Esophagus muscularis mucosa (tissue), 4 donors: ENCODE results near the gene PTS. TPM values are rescaled to one million over a fixed set of nuclear protein-coding genes. Genes with fewer than 3 reads are reported as not detected.
"Not testable (repeated sequence)": the region's sequence is repeated elsewhere in the genome, so short reads cannot be mapped to it uniquely, and the experiment has no call there.

Source experiments
- DNase-seq: peaks from one replicate; pipeline ENCODE4 v3.0.0-alpha.2; 2017; ENCODE audit errors: extremely low spot score
- H3K27ac ChIP-seq, 4 donors: fragments of 200-600 bp; sonication (generic); replicated peaks in 1 of 4; 1 replicate in 3 of 4; 2 replicates in 1 of 4; pipeline ENCODE4 v1.5.1; 2016 to 2019; ENCODE audit warnings: mild to moderate bottlenecking in 1 of 4
- H3K27me3 ChIP-seq, 4 donors: fragments of 200-600 bp; sonication (generic); one replicate each; pipeline versions ENCODE4 v1.5.1 to v1.6.0; 2016 to 2019
- H3K36me3 ChIP-seq, 4 donors: fragments of 200-600 bp; sonication (generic); one replicate each; pipeline ENCODE4 v1.5.1; 2016 to 2019
- H3K4me1 ChIP-seq, 4 donors: fragments of 200-600 bp; sonication (generic); one replicate each; pipeline ENCODE4 v1.5.1; 2016 to 2019
- H3K4me3 ChIP-seq, 4 donors: fragments of 200-600 bp; sonication (generic); 1 replicate in 2 of 4; 2 replicates in 2 of 4; pipeline ENCODE4 v1.5.1; 2016 to 2019; ENCODE audit warnings: mild to moderate bottlenecking in 4 of 4, moderate library complexity in 1 of 4
- H3K9me3 ChIP-seq, 4 donors: fragments of 200-600 bp; sonication (generic); 1 replicate in 3 of 4; 2 replicates in 1 of 4; pipeline ENCODE4 v1.5.1; 2016 to 2019
- CTCF ChIP-seq, 3 experiments: fragments of 200-600 bp in 2 of 3; fragments of 450-650 bp in 1 of 3; sonication (generic) in 2 of 3; IDR thresholded peaks; one replicate each; pipeline ENCODE4 v1.5.1; 2017 to 2019; ENCODE audit warnings: antibody characterized with exemption in 3 of 3, mild to moderate bottlenecking in 2 of 3, moderate library complexity in 1 of 3
- EP300 ChIP-seq: sonication (generic); formaldehyde crosslinking; IDR thresholded peaks from one replicate; pipeline ENCODE4 v1.6.1; 2017; ENCODE audit warnings: antibody characterized with exemption
- POLR2A ChIP-seq: fragments of 450-650 bp; IDR thresholded peaks from one replicate; pipeline ENCODE4 v1.6.1; 2017; ENCODE audit warnings: antibody characterized with exemption, moderate library complexity, mild to moderate bottlenecking, low read depth
- POLR2AphosphoS5 ChIP-seq, 2 donors: sonication (generic); formaldehyde crosslinking; IDR thresholded peaks; one replicate each; pipeline ENCODE4 v1.6.1; 2017; ENCODE audit warnings: antibody characterized with exemption in 2 of 2
- WGBS: methylation state at CpG from one replicate; pipeline ENCODE4 v1.1.5; 2018; 5-methylcytosine and 5-hydroxymethylcytosine counted together
- intact Hi-C: fragments of 100-400 bp; cut with DNase I; formaldehyde crosslinking; loops from one replicate; pipeline ENCODE4 v1.15.1; 2023
- total RNA-seq, 4 donors: library from RNA; depleted of rRNA; stranded (reverse); fragments of >200 nt; gene quantifications; one replicate each; pipeline versions ENCODE4 v1.1.0 to v1.2.1, GENCODE V29; 2016

The PTS gene
- total RNA-seq, 4 donors from 2014 or later: 22.2 to 45.3 (median 28.5) TPM

- H3K4me3 ChIP-seq: no peak overlapping the region
- no peak for TF ChIP-seq CTCF (IDR thresholded peaks at IDR 0.05)
- TF ChIP-seq EP300: no peak
- TF ChIP-seq POLR2A: no peak
- no peak for TF ChIP-seq POLR2AphosphoS5 (IDR thresholded peaks at IDR 0.05)
- DNase-seq: no peak
- H3K27ac ChIP-seq: no peak overlapping the region
- H3K27me3 ChIP-seq: no peaks in the 10 kb centered on the region
- peaks cover 3 to 30% (median 27%) of the 10 kb centered on the region in 4 donors for H3K4me1 ChIP-seq
- peaks cover 0 to 3% (median 0%) of the 10 kb centered on the region in 4 donors for H3K36me3 ChIP-seq
- intact Hi-C loops: no loop called here
- no peaks in the 10 kb centered on the region for H3K9me3 ChIP-seq
These were observed 46.6 kb upstream of the PTS start for GRCh38 chr11:112179601-112180000.

GRCh38 chr11:112182867-112183266 lies 43.4 kb upstream of the PTS start:
- intact Hi-C loops: no loop called here
- no peak for DNase-seq
- 68% methylated on average over 1 of the region's 1 CpG for WGBS
- Histone ChIP-seq H3K9me3 (no peaks in the 10 kb centered on the region), H3K4me3 (no peak overlapping the region), H3K36me3 (peaks cover 0 to 3% (median 0%) of the 10 kb centered on the region in 4 donors), H3K27me3 (no peaks in the 10 kb centered on the region), H3K4me1 (peaks cover 0 to 6% (median 4%) of the 10 kb centered on the region in 4 donors), H3K27ac (no peak overlapping the region)
- TF ChIP-seq POLR2A (no peak), POLR2AphosphoS5 (IDR thresholded peaks at IDR 0.05) (no peak), EP300 (no peak), CTCF (IDR thresholded peaks at IDR 0.05) (no peak)

GRCh38 chr11:112185883-112186282 lies 40.3 kb upstream of the PTS start:
- no peak for DNase-seq
- Histone ChIP-seq H3K4me3 (no peak overlapping the region), H3K4me1 (peaks cover 0 to 6% (median 3%) of the 10 kb centered on the region in 4 donors), H3K9me3 (no peaks in the 10 kb centered on the region), H3K27me3 (no peaks in the 10 kb centered on the region), H3K36me3 (no peaks in the 10 kb centered on the region), H3K27ac (no peak overlapping the region)
- TF ChIP-seq EP300 (no peak), CTCF (IDR thresholded peaks at IDR 0.05) (no peak), POLR2A (no peak), POLR2AphosphoS5 (IDR thresholded peaks at IDR 0.05) (no peak)
- intact Hi-C loops: no loop called here

GRCh38 chr11:112186304-112186703 lies 39.9 kb upstream of the PTS start:
- no peak overlapping the region for H3K4me3 ChIP-seq
- DNase-seq: no peak
- H3K36me3 ChIP-seq: no peaks in the 10 kb centered on the region
- peaks cover 0 to 6% (median 3%) of the 10 kb centered on the region in 4 donors for H3K4me1 ChIP-seq
- TF ChIP-seq CTCF (IDR thresholded peaks at IDR 0.05): no peak
- no peak for TF ChIP-seq POLR2AphosphoS5 (IDR thresholded peaks at IDR 0.05)
- TF ChIP-seq EP300: no peak
- TF ChIP-seq POLR2A: no peak
- no peak overlapping the region for H3K27ac ChIP-seq
- H3K9me3 ChIP-seq: no peaks in the 10 kb centered on the region
- no peaks in the 10 kb centered on the region for H3K27me3 ChIP-seq
- intact Hi-C loops: no loop called here

- H3K4me1 ChIP-seq, H3K27me3 ChIP-seq, H3K27ac ChIP-seq, H3K4me3 ChIP-seq, DNase-seq, intact Hi-C loops, H3K9me3 ChIP-seq: not testable (repeated sequence)
- H3K36me3 ChIP-seq: peaks cover 0 to 32% (median 0%) of the 10 kb centered on the region in 4 donors
- 82% methylated on average over 11 of the region's 11 CpGs for WGBS
These were observed 31.1 kb upstream of the PTS start for GRCh38 chr11:112195113-112195512.
